PC-9 (cell line): ENCODE data around the gene CPD.

Experiments
- CTCF ChIP-seq: fragments of 200-600 bp; sonication (generic); conservative IDR thresholded peaks from 2 replicates; pipeline ENCODE4 v1.6.1; 2017; ENCODE audit warnings: mixed run types, antibody characterized with exemption, mild to moderate bottlenecking, moderate library complexity
- EZH2 ChIP-seq: fragments of 200-600 bp; sonication (generic); IDR thresholded peaks from 2 replicates; pipeline ENCODE4 v1.8.0; 2017; ENCODE audit warnings: antibody characterized with exemption, low read depth

- TF ChIP-seq CTCF (no peak), EZH2 (no peak)
Measured at GRCh38 chr17:30429155-30429554, 50.4 kb downstream of the CPD start.
